GM12878 (cell line): Measurements from ENCODE around the gene LMLN. TPM values are rescaled to one million over a fixed set of nuclear protein-coding genes. Genes with fewer than 3 reads are reported as not detected.

Source experiments
- CEBPB ChIP-seq, 2 experiments: fragments of 150-350 bp in 1 of 2; IDR thresholded peaks; 2 replicates each; pipeline ENCODE4 v1.6.1; 2012 to 2014; ENCODE audit warnings: low read depth in 2 of 2, low read length in 2 of 2, borderline replicate concordance in 1 of 2, inconsistent platforms in 1 of 2
- CTCF ChIP-seq, 3 experiments: IDR thresholded peaks in 2 of 3; conservative IDR thresholded peaks in 1 of 3; 2 replicates each; pipeline ENCODE4 v1.5.1; 2011; ENCODE audit warnings: low read depth in 3 of 3, low read length in 3 of 3, mild to moderate bottlenecking in 3 of 3, control low read depth in 2 of 3, moderate library complexity in 2 of 3, inconsistent platforms in 1 of 3, mixed read lengths in 1 of 3; ENCODE audit not compliant: control insufficient read depth in 2 of 3, insufficient read depth in 1 of 3; ENCODE audit errors: extremely low read depth in 1 of 3
- IKZF2 ChIP-seq, 2 experiments: fragments of 450-650 bp; IDR thresholded peaks; 2 replicates each; pipeline ENCODE4 v1.6.1; 2017; ENCODE audit warnings: mild to moderate bottlenecking in 2 of 2, moderate library complexity in 2 of 2
- IRF3 ChIP-seq: fragments of 450-650 bp; IDR thresholded peaks from 2 replicates; pipeline ENCODE4 v1.6.1; 2014; ENCODE audit warnings: mild to moderate bottlenecking
- MAX ChIP-seq: IDR thresholded peaks from 2 replicates; pipeline ENCODE4 v1.6.1; 2012; ENCODE audit warnings: low read depth, low read length, improper control_type of control experiment
- MTA2 ChIP-seq: fragments of 450-650 bp; IDR thresholded peaks from 2 replicates; pipeline ENCODE4 v1.6.1; 2016; ENCODE audit warnings: low read depth, mild to moderate bottlenecking, moderate library complexity
- PML ChIP-seq: IDR thresholded peaks from 2 replicates; pipeline ENCODE4 v1.6.1; 2012; ENCODE audit warnings: low read length, inconsistent platforms
- USF2 ChIP-seq: IDR thresholded peaks from 2 replicates; pipeline ENCODE4 v1.6.1; 2011; ENCODE audit warnings: low read depth, low read length, improper control_type of control experiment, borderline replicate concordance
- ZNF592 ChIP-seq: fragments of 450-650 bp; IDR thresholded peaks from 2 replicates; pipeline ENCODE4 v1.6.1; 2017; ENCODE audit warnings: mild to moderate bottlenecking, moderate library complexity
- polyA plus RNA-seq, 11 experiments: library from polyadenylated mRNA; depleted of rRNA in 4 of 11; unstranded in 6 of 11; stranded (reverse) in 5 of 11; fragments of >200 nt; fragmentation: Nextera tagmentation in 4 of 11; fragmentation: Illumina TruSeq in 1 of 11; extraction: Ambion mirVana in 4 of 11; extraction: Trizol in 1 of 11; gene quantifications; 1 replicate in 1 of 11; 2 replicates in 10 of 11; pipeline versions ENCODE4 v1.2.1 to v1.2.3, GENCODE V29; 2011 to 2016; ENCODE audit warnings: inconsistent platforms in 2 of 11, missing spikeins in 2 of 11, low read depth in 1 of 11
- total RNA-seq, 4 experiments: library from RNA; depleted of rRNA in 3 of 4; stranded (reverse); fragments of >200 nt in 3 of 4; fragmentation: Illumina TruSeq in 1 of 4; extraction: Trizol in 1 of 4; gene quantifications; 2 replicates each; pipeline versions ENCODE4 v1.2.1 to v1.2.3, GENCODE V29; 2013 to 2021

Gene LMLN
- total and polyA plus RNA-seq, 10 of the 15 experiments (the other 5 are each of a cell fraction or from before 2014, with no cell fraction given): 0.02 to 1.7 (median 0.81) TPM

GRCh38 chr3:198019115-198019514 is 59.1 kb downstream of the LMLN start (continued):
- TF ChIP-seq CTCF (IDR thresholded peaks at IDR 0.05 in 2 of 3, conservative IDR thresholded peaks at IDR 0.05 in 1 of 3; ENCODE audit: control insufficient read depth in 2 of 3, extremely low read depth in 1 of 3, insufficient read depth in 1 of 3, low read depth in 3 of 3, low read length in 3 of 3): no peak
- no peak for TF ChIP-seq MAX
- no peak for TF ChIP-seq PML
- no peak for TF ChIP-seq USF2
- TF ChIP-seq MTA2: no peak
- TF ChIP-seq IKZF2 (IDR thresholded peaks at IDR 0.05): no peak
- TF ChIP-seq IRF3: no peak
- TF ChIP-seq CEBPB (IDR thresholded peaks at IDR 0.05; ENCODE audit: borderline replicate concordance in 1 of 2, low read depth in 2 of 2, low read length in 2 of 2): no peak
- TF ChIP-seq ZNF592: no peak
